ENCODE measurements around the gene WDR33.

Gene WDR33

DNA sequence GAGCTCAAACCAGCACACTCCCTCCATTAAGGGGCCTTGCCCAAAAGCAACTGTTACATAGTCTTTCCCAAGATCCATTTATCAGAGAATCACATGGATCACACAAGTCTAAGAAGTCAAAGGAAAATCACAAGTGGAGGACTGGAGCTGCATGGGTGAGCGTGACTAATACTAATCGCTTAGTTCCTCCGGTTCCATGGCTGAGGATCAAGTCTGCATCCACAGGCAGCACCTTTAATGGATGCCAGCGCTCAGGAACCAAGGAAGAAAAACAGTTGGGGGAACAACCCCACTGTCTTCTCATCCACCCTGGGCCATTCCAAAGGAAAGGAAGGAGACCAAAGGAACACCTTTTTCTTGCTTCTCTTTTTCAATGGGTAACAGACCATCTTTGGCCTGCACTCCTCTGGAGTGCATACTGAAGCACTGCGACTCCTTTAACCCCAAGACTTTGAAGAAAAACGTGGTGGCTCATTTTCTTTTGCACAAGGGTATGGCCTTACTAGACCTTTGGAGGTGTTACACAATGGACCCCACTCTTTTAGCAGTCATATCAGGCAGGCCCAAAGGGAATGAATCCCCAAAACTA lies 9.2 kb upstream of the WDR33 start:
- TF ChIP-seq GATA2 (IDR thresholded peaks at IDR 0.05; ENCODE audit: low read depth, low read length), result no peak
- no peak for TF ChIP-seq GATA3 (IDR thresholded peaks at IDR 0.05; ENCODE audit: low read depth, low read length)

DNA sequence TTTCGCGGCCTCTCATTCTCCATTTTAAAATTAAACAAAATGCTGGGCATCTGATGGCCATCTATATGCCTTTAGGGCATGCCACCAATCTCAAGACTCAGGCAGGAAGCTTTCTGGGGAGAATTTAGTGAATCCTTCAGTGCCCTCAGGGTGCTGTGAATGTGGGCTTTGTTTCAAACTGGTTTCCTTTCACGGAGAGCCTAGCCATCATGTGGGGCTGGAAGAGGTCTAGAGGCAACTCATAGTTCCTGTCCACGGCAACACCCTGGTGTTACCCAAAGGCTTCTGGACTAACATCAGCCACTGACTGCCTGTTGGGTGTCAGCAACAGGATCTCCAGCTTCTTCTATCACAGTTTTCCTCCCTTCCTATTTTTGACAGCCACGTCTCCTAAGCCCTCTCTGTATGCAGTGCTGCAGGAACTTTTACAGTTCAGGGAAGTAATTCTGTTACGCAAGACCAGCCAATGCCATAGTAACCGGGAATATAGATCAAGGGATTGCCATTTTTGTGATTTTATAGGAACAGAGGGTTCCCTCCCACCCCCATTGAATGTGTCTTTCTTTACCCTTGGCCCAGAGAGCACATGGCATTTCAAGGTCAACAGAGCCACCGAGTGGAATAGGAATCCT lies 7.9 kb upstream of the WDR33 start:
- no peak for TF ChIP-seq GATA2 (IDR thresholded peaks at IDR 0.05; ENCODE audit: low read depth, low read length)
- TF ChIP-seq GATA3 (IDR thresholded peaks at IDR 0.05; ENCODE audit: low read depth, low read length), result no peak

GRCh38 chr2:127818241-127818640 lies 7.3 kb upstream of the WDR33 start:
- TF ChIP-seq GATA2 (IDR thresholded peaks at IDR 0.05; ENCODE audit: low read depth, low read length), result no peak
- TF ChIP-seq GATA3 (IDR thresholded peaks at IDR 0.05; ENCODE audit: low read depth, low read length), result no peak

- TF ChIP-seq GATA3 (IDR thresholded peaks at IDR 0.05; ENCODE audit: low read depth, low read length), result no peak
Measured at GRCh38 chr2:127814677-127815076, 3.7 kb upstream of the WDR33 start.

- no peak for TF ChIP-seq GATA3 (IDR thresholded peaks at IDR 0.05; ENCODE audit: low read depth, low read length)
- no peak for TF ChIP-seq GATA2 (IDR thresholded peaks at IDR 0.05; ENCODE audit: low read depth, low read length)
Measured at GRCh38 chr2:127811397-127812321, 688 bp upstream of the WDR33 start.

DNA sequence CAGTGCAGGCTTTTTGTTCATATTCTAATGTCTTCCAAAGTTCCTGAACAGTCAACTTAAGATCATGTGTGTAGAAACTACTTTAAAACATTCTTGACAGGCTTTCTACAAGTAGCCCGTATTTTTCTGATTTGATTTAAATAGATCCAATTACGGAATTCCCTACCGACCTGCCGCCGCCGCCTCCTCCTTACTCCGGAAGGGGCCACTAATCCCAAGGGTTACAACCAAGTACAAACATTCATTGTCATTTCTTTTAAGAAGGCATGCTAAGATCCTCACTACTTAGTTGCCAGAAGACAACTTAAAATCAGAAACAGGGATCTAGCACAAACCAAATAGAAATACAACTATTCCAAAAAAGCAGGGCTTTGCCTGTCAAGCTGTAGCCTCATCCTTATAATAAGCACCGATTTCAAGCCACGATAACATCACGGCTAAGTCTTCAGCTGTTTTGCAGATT lies 784 bp downstream of the WDR33 start:
- peak; percentile 43; the same call in 1 of the 2 replicates for TF ChIP-seq GATA2 (IDR thresholded peaks at IDR 0.05; ENCODE audit: low read depth, low read length)
- TF ChIP-seq GATA3 (IDR thresholded peaks at IDR 0.05; ENCODE audit: low read depth, low read length), result no peak

- TF ChIP-seq GATA2 (IDR thresholded peaks at IDR 0.05; ENCODE audit: low read depth, low read length), result no peak
- TF ChIP-seq GATA3 (IDR thresholded peaks at IDR 0.05; ENCODE audit: low read depth, low read length), result no peak
Measured at GRCh38 chr2:127807678-127808353, 3.2 kb downstream of the WDR33 start.

GRCh38 chr2:127805491-127805890 lies 5.5 kb downstream of the WDR33 start:
- TF ChIP-seq GATA2 (IDR thresholded peaks at IDR 0.05; ENCODE audit: low read depth, low read length) (no peak), GATA3 (IDR thresholded peaks at IDR 0.05; ENCODE audit: low read depth, low read length) (no peak)

DNA sequence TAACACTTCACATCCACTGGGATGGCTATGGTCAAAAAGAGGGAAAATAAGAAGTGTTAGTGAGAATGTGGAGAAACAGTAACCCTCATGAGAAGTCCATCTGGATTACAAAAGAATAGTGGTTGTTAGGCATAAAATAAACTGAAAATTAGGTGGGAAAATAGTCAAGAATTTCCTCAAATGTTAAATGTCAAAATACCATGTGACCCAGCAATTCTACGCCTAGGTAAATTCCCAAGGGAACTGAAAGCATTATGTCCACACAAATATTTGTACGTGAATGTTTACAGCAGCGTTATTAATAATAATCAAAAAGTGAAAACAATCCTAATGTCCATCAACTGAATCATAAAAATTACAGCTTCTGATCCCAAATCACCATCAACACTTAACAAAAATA lies 11.0 kb downstream of the WDR33 start:
- TF ChIP-seq GATA3 (IDR thresholded peaks at IDR 0.05; ENCODE audit: low read depth, low read length) (no peak), GATA2 (IDR thresholded peaks at IDR 0.05; ENCODE audit: low read depth, low read length) (no peak)

DNA sequence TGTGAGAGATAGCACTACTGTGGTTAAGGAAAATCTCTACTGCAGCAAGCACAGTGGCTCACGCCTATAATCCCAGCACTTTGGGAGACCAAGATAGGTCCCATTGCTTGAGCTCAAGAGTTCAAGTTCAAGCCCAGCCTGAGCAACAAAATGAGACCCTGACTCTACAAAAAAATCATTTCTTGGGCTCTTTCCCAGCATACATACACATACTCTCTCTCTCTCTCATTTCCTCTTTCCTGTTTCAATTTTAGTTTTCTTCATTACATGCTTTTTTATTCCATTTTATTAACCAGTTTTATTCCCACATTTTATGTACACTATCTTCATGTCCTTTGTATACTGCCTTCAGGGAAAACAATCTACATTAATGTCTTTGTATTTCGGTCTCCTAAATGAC lies 14.6 kb downstream of the WDR33 start:
- no peak for TF ChIP-seq GATA3 (IDR thresholded peaks at IDR 0.05; ENCODE audit: low read depth, low read length)
- TF ChIP-seq GATA2 (IDR thresholded peaks at IDR 0.05; ENCODE audit: low read depth, low read length), result no peak

- TF ChIP-seq GATA2 (IDR thresholded peaks at IDR 0.05; ENCODE audit: low read depth, low read length) (no peak), GATA3 (IDR thresholded peaks at IDR 0.05; ENCODE audit: low read depth, low read length) (no peak)
Measured at GRCh38 chr2:127792805-127793204, 18.2 kb downstream of the WDR33 start.

GRCh38 chr2:127790694-127791529 lies 20.1 kb downstream of the WDR33 start:
- TF ChIP-seq GATA2 (IDR thresholded peaks at IDR 0.05; ENCODE audit: low read depth, low read length) (no peak), GATA3 (IDR thresholded peaks at IDR 0.05; ENCODE audit: low read depth, low read length) (no peak)

All from SH-SY5Y (cell line).